NCI-H774 (cell line): ENCODE measurements around the gene PARN.
A peak's percentile ranks its signal among the peaks of the same experiment; 100 is the strongest.
"Not testable (repeated sequence)": the region's sequence is repeated elsewhere in the genome, so short reads cannot be mapped to it uniquely, and the experiment has no call there.

Source experiments
- DNase-seq: peaks from one replicate; lab custom pipeline; 2025; lab: John Stamatoyannopoulos, UW

The PARN gene

DNA sequence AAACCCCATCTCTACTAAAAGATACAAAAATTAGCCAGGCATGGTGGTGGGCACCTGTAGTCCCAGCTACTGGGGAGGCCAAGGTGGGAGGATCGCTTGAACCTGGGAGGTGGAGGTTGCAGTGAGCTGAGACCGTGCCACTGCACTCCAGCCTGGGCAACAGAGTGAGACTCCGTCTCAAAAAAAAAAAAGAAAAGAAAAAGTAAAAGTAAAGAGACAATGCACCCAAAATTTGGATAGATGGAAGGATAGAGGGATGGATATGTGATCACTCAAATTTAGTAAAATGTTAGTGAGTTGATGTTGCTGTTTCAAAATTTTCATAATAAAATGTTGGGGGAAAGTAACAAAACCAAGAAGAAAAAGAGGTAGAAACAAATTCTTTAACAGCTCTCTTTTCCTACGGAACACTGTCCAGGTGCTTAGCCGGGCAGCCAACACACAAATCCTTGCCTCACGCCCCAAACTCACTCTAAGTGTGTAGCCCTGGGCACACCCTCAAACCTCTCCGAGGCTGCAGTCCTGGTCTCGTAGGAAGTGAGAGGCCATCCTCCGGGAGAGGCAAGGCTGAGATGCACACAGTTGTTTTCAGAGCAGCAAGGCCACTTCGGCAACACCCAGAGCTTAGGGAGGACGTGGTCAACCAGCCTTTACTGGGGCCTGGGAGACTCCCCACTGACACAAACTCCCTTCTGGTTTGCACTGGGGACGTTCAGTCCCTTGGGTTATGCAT lies 228.9 kb downstream of the PARN start:
- DNase-seq, result not testable (repeated sequence)

DNA sequence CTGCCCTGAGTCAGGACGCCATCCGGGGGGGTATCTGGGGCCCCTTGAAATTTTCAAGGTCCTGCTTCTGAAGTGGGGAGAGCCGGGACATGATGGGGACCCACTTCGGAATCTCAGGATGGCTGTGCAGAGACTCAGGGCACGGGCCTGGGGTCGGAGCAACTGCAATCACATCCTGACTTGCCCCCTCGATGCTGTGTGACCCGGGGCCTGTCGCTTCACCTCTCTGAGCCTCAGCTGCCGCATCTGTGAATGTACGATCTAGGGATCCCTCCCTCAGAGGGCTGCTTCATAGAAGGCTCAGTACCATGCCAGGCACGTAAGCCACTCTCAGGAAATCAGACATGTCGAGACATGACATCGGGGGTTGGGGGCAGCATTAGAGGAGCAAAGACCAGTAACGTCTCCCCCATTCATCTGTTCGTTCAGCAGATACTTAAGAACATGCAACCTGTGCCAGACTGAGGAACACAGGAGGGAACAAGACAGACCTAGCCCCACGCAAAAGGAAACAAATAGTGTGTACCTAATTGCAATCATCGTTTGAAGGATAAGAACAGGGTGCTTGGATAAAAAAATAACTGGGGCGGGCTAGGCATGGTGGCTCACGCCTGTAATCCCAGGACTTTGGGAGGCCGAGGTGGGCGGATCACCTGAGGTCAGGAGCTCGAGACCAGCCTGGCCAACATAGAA lies 229.6 kb downstream of the PARN start:
- no peak for DNase-seq

DNA sequence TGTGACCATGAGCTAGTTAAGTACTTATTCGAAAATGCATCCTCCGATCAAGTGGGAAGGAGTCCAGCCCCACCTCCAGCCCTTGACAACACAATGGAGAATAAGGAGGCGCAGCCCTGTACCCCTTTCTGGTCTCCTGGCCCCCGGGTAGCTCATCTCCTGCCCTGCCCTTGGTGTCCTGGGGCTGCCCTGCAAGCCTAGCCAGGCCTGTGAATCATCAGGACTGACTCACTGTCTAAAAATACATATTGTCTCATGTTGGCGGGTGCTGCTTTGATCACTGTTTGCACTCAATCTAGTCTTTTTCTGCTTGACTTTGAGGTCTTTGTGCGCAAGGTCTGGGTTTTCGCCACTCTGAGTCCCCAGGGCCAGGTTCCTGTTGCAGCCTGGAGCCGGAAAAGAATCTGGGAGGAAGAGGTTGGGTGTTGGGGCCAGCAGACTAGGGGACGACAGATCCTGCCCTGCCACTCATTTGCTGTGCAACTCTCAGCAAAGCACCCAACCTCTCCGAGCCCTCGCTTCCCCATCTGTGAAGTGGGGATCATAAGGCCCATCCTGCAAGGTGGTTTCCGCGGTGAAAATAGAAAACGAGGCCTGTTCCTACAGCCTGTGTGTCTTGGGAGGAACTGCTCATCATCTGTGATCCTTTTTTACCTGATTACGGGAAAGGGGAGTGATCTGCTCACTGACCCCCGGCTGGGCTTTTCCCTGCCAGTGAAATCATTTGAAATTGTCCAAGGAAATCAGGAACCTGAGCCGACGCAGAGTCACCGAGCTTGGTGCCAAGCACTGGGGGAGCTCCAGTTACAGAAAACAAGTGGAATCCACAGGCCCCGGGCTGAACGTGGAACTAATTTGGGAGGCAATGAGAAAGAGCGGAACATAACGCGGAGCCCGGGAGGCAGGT lies 230.4 kb downstream of the PARN start:
- peak; percentile 12 for DNase-seq

DNA sequence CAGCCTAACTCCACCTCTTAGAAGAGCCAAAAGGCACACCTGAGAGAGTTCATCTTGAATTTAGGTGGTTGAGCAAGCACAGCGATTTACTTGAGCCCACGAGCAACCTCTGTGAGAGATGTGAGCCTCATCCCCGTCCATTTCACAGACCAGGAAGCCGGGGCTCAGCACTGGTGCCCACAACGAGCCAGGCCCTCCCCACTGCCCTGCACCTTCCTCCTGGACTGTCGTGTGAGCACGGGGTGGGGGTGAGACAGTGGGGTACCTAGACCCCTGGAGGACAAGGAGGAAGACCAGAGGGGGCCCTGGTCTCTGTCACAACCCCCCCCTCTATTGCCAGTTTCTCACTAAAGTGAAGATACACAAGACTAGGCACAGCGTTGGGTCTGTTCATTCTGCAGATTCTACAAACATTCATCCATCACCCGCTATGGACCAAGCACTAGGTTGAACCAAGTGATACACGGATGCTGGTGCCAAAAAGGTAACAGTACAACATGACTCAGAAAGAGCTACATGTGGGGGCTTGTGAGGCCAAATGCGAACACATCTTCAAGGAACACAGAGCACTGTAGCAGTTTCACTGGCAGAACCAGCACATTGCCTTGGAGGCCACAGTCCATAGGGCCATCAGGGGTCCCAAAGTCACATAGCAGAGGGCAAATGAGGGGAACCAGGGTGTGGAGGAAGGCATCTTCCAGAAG lies 231.9 kb downstream of the PARN start:
- DNase-seq, result no peak

DNA sequence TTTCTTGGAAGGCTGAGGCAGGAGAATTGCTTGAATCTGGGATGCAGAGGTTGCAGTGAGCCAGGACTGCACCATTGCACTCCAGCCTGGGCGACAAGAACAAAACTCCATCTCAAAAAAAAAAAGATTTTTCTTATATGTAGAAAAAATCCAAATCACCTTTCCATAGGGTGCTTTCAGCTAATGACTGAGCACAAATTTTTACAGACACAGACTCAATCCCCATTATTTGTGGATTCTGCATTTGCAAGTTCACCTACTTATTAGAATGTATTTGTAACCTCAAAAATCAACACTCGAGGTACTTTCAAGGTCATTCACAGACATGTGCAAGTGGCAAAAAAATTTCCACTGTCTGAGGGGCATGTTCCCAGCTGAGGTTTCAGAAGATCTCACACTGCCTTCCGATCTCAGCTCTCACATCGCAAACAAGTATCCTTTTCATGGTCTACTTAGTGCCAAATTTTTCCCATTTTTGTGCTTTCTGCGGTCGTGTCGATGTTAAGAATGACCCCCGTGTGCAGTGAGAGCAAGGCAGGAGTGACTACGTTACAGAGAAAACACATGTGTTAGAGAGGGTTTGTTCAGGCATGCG lies 234.3 kb downstream of the PARN start:
- not testable (repeated sequence) for DNase-seq

DNA sequence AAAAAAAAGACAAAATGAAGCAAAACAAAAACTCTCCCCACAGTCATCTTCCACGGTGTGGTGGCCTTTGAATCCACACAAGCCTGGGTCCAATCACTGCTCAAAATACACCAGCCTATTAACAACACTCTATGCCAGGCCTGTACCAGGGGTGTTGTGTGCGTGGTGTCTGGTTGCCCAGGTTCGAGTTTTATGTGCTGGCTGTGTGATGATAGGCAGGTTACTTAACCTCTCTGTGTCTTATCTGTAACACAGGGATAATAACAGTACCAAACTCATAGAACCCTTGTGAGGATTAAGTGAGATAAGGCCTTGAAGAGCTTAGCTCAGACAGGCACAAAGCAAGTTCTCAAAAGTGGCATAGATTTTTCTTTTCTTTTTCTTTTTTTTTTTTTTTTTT lies 235.2 kb downstream of the PARN start:
- no peak for DNase-seq

DNA sequence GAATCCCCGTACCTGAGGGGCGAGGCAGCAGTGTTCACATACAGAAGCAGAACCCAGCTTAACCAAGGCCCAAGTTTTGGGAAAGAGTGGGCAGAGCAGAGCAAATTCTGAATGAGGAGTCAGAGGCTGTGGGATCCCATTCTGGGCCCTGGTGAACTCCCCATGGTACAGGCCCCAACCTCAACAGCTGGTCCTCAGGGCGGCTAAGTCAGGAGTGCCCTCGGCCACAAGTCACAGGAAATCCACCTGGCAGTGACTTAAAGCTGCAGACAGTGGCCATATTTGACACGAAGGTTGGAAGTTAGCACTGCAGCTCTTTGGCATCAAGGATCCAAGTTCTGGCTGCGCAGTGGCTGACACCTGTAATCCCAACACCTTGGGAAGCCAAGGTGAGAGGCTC lies 237.1 kb downstream of the PARN start:
- no peak for DNase-seq

DNA sequence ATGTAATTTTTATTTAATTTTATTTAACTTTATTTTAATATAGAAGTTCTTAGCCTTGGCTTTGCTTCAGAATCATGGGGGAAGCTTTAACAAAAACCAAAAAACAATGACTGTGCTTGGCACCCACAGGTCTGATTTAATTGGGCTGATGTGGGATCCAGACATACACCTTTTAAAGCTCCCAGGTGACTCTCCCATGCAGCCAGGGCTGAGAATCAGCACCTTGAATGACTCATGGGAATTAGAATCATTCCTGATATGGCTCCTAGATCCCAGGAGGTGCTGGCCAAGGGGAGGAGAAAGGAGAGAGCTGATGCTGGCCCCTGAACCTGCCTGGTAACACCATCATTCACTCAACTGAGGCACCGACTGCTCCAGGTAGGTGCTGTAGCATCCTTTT lies 240.7 kb downstream of the PARN start:
- DNase-seq, result no peak

DNA sequence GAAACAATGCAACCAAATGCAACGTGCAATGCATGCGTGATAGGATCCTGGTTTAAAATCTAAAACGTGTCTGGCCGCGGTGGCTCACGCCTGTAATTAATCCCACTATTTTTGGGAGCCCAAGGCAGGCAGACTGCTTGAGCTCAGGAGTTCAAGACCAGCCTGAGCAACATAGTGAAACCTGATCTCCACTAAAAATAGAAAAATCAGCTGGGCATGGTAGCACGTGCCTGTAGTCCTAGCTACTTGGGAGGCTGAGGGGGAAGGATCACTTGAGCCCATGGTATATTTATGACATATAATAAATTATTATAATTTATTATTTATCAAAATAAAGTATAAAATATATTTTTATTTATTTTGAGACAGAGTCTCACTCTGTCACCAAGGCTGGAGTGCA lies 241.8 kb downstream of the PARN start:
- DNase-seq, result no peak

DNA sequence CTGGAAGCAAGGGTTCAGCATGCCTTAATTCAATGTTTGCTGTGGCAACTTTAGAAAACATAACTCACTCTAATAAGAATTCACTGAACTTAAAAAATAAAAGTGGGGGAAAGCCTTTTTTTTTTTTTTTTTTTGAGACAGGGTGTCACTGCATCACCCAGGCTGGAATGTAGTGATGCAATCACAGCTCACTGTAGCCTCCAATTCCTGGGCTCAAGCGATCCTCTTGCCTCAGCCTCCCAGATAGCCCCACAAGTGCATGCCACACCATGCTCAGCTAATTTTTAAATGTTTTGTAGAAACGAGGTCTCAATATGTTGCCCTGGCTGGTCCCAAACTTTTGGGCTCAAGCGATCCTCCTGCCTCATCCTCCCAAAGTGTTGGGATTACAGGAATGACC lies 243.9 kb downstream of the PARN start:
- no peak for DNase-seq
